Tibial nerve (tissue), 3 donors: Measurements from ENCODE around the gene PODXL2.

Experiments used
- POLR2A ChIP-seq, 2 donors: fragments of 450-650 bp; IDR thresholded peaks; one replicate each; pipeline ENCODE4 v1.6.1; 2017; ENCODE audit warnings: antibody characterized with exemption in 2 of 2, mild to moderate bottlenecking in 2 of 2, moderate library complexity in 2 of 2
- TF ChIP-seq, protein P1 (sequence below), 5 experiments: fragments of 200-600 bp in 3 of 5; fragments of 450-650 bp in 2 of 5; sonication (generic) in 3 of 5; IDR thresholded peaks; one replicate each; pipeline ENCODE4 v1.5.1; 2016 to 2019; ENCODE audit warnings: antibody characterized with exemption in 5 of 5, mild to moderate bottlenecking in 3 of 5, moderate library complexity in 2 of 5

DNA sequence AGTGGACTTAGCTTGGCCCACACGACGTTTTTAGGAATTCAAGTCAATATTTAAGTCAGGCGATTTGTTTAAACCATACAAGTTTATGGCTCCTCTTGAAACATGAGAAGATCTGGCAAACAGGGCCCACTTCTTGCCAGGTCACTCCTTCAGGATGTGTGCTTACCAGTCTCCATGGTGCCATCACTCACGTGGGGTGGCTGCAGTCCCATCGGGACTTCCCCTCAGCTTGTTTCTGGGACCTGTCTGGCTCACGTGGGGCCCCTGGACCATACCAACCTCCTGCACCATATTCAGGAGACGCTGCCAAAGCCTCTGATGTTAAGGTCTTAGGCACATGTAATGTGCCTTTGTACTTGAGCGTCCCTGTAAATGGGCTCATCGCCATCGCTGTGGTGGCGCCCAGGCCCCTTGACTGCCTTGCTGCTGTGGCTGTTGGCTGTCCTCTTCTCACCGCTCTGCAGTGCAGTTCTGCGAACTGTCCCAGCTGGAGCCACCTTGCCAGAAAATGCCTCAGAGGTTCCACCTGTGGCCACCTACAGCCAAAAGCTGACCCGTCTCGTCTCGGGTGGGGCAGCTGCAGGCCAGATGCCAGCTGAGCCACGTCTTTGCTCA is 21.9 kb upstream of the PODXL2 start:
- TF ChIP-seq, protein P1, sequence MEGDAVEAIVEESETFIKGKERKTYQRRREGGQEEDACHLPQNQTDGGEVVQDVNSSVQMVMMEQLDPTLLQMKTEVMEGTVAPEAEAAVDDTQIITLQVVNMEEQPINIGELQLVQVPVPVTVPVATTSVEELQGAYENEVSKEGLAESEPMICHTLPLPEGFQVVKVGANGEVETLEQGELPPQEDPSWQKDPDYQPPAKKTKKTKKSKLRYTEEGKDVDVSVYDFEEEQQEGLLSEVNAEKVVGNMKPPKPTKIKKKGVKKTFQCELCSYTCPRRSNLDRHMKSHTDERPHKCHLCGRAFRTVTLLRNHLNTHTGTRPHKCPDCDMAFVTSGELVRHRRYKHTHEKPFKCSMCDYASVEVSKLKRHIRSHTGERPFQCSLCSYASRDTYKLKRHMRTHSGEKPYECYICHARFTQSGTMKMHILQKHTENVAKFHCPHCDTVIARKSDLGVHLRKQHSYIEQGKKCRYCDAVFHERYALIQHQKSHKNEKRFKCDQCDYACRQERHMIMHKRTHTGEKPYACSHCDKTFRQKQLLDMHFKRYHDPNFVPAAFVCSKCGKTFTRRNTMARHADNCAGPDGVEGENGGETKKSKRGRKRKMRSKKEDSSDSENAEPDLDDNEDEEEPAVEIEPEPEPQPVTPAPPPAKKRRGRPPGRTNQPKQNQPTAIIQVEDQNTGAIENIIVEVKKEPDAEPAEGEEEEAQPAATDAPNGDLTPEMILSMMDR (IDR thresholded peaks at IDR 0.05): no peak
- no peak for TF ChIP-seq POLR2A (IDR thresholded peaks at IDR 0.05)
